Measurements from ENCODE around the gene KLHL15.

- TF ChIP-seq GABPA (IDR thresholded peaks at IDR 0.05; ENCODE audit: low read depth) (no peak), NFIC (IDR thresholded peaks at IDR 0.05; ENCODE audit: borderline replicate concordance) (no peak), RXRA (IDR thresholded peaks at IDR 0.05; ENCODE audit: borderline replicate concordance, low read depth) (no peak), YY1 (IDR thresholded peaks at IDR 0.05; ENCODE audit: low read depth) (no peak)
- TF ChIP-seq, protein P1, sequence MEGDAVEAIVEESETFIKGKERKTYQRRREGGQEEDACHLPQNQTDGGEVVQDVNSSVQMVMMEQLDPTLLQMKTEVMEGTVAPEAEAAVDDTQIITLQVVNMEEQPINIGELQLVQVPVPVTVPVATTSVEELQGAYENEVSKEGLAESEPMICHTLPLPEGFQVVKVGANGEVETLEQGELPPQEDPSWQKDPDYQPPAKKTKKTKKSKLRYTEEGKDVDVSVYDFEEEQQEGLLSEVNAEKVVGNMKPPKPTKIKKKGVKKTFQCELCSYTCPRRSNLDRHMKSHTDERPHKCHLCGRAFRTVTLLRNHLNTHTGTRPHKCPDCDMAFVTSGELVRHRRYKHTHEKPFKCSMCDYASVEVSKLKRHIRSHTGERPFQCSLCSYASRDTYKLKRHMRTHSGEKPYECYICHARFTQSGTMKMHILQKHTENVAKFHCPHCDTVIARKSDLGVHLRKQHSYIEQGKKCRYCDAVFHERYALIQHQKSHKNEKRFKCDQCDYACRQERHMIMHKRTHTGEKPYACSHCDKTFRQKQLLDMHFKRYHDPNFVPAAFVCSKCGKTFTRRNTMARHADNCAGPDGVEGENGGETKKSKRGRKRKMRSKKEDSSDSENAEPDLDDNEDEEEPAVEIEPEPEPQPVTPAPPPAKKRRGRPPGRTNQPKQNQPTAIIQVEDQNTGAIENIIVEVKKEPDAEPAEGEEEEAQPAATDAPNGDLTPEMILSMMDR (IDR thresholded peaks at IDR 0.05), result no peak
- TF ChIP-seq, protein P2, sequence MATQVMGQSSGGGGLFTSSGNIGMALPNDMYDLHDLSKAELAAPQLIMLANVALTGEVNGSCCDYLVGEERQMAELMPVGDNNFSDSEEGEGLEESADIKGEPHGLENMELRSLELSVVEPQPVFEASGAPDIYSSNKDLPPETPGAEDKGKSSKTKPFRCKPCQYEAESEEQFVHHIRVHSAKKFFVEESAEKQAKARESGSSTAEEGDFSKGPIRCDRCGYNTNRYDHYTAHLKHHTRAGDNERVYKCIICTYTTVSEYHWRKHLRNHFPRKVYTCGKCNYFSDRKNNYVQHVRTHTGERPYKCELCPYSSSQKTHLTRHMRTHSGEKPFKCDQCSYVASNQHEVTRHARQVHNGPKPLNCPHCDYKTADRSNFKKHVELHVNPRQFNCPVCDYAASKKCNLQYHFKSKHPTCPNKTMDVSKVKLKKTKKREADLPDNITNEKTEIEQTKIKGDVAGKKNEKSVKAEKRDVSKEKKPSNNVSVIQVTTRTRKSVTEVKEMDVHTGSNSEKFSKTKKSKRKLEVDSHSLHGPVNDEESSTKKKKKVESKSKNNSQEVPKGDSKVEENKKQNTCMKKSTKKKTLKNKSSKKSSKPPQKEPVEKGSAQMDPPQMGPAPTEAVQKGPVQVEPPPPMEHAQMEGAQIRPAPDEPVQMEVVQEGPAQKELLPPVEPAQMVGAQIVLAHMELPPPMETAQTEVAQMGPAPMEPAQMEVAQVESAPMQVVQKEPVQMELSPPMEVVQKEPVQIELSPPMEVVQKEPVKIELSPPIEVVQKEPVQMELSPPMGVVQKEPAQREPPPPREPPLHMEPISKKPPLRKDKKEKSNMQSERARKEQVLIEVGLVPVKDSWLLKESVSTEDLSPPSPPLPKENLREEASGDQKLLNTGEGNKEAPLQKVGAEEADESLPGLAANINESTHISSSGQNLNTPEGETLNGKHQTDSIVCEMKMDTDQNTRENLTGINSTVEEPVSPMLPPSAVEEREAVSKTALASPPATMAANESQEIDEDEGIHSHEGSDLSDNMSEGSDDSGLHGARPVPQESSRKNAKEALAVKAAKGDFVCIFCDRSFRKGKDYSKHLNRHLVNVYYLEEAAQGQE (IDR thresholded peaks at IDR 0.05; ENCODE audit: low read depth, low read length), result no peak
Measured at GRCh38 chrX:23978491-23978890, 48.5 kb downstream of the KLHL15 start.
